MCF 10A (cell line): Measurements from ENCODE around the gene RGS11. TPM values are rescaled to one million over a fixed set of nuclear protein-coding genes. Genes with fewer than 3 reads are reported as not detected.

Source experiments
- BruUV-seq: library from RNA; stranded (reverse); fragments of 400-500 nt; replicated peaks from 2 replicates; lab custom pipeline; 2021; lab: Mats Ljungman, UMichigan
- CTCF ChIA-PET: fragments of 300-600 bp; sonication (Branson Sonifier 250); formaldehyde crosslinking; extraction: SDS; loops from one replicate; lab custom pipeline; 2021; ENCODE audit warnings: antibody characterized with exemption, inconsistent platforms; lab: Yijun Ruan, JAX
- POLR2A ChIA-PET: fragments of 300-600, 350-650 bp; sonication (Branson Sonifier 250); formaldehyde crosslinking; extraction: SDS; loops from one replicate; lab custom pipeline; 2020; ENCODE audit warnings: antibody characterized with exemption, inconsistent platforms; lab: Yijun Ruan, JAX
- DNase-seq: peaks from one replicate; pipeline ENCODE4 v3.0.0-alpha.2; 2018; ENCODE audit not compliant: unreplicated experiment
- H3K27ac Mint-ChIP-seq: one replicate; pipeline ENCODE4 v1.8.0; 2022; ENCODE audit warnings: mild to moderate bottlenecking, low read depth, mixed read lengths; ENCODE audit not compliant: unreplicated experiment
- H3K27me3 Mint-ChIP-seq: one replicate; pipeline ENCODE4 v1.8.0; 2022; ENCODE audit warnings: mixed read lengths; ENCODE audit not compliant: insufficient read depth, unreplicated experiment
- H3K36me3 Mint-ChIP-seq: one replicate; pipeline ENCODE4 v1.8.0; 2022; ENCODE audit warnings: mild to moderate bottlenecking, moderate library complexity, mixed read lengths; ENCODE audit not compliant: insufficient read depth, unreplicated experiment
- H3K4me1 Mint-ChIP-seq: one replicate; pipeline ENCODE4 v1.8.0; 2022; ENCODE audit warnings: mixed read lengths; ENCODE audit not compliant: insufficient read depth, unreplicated experiment
- H3K4me3 Mint-ChIP-seq: one replicate; pipeline ENCODE4 v1.8.0; 2022; ENCODE audit warnings: mild to moderate bottlenecking, moderate library complexity, mixed read lengths; ENCODE audit not compliant: unreplicated experiment
- H3K9me3 Mint-ChIP-seq: one replicate; pipeline ENCODE4 v1.8.0; 2022; ENCODE audit warnings: mixed read lengths; ENCODE audit not compliant: unreplicated experiment
- CTCF ChIP-seq: fragments of 200-600 bp; IDR thresholded peaks from one replicate; pipeline ENCODE4 v1.8.0; 2022; ENCODE audit warnings: antibody characterized with exemption, mild to moderate bottlenecking; ENCODE audit not compliant: unreplicated experiment
- intact Hi-C: fragments of 100-400 bp; cut with micrococcal nuclease; formaldehyde crosslinking; loops from 2 replicates; pipeline ENCODE4 v1.14.1; 2022
- total RNA-seq: library from RNA; stranded (reverse); gene quantifications from 2 replicates; pipeline ENCODE4 v1.2.3, GENCODE V29; 2022

Gene RGS11
- total RNA-seq, 1 experiment from 2014 or later: 1.7 TPM

GRCh38 chr16:309476-309875 is 33.7 kb upstream of the RGS11 start:
- H3K36me3 Mint-ChIP-seq: peaks cover 17% of the 10 kb centered on the region
- no peak overlapping the region for H3K4me3 Mint-ChIP-seq
- POLR2A ChIA-PET: no interaction called here
- no peak for TF ChIP-seq CTCF
- no peak overlapping the region for H3K27ac Mint-ChIP-seq
- no TSS peak for BruUV-seq
- CTCF ChIA-PET: no interaction called here
- no peaks in the 10 kb centered on the region for H3K9me3 Mint-ChIP-seq
- intact Hi-C loops: no loop called here
- H3K4me1 Mint-ChIP-seq: no peaks in the 10 kb centered on the region
- no peak for DNase-seq
- no peaks in the 10 kb centered on the region for H3K27me3 Mint-ChIP-seq

- no peaks in the 10 kb centered on the region for H3K27me3 Mint-ChIP-seq
- BruUV-seq: no TSS peak
- no peaks in the 10 kb centered on the region for H3K4me1 Mint-ChIP-seq
- no peak overlapping the region for H3K27ac Mint-ChIP-seq
- no peak for DNase-seq
- CTCF ChIA-PET: no interaction called here
- no peak for TF ChIP-seq CTCF
- intact Hi-C loops: no loop called here
- POLR2A ChIA-PET: no interaction called here
- peaks cover 32% of the 10 kb centered on the region for H3K36me3 Mint-ChIP-seq
- H3K9me3 Mint-ChIP-seq: no peaks in the 10 kb centered on the region
- no peak overlapping the region for H3K4me3 Mint-ChIP-seq
Measured at GRCh38 chr16:307691-308312, 32.1 kb upstream of the RGS11 start.

- H3K4me3 Mint-ChIP-seq: no peak overlapping the region
- H3K9me3 Mint-ChIP-seq: no peaks in the 10 kb centered on the region
- H3K36me3 Mint-ChIP-seq: peaks cover 26% of the 10 kb centered on the region
- no peak for TF ChIP-seq CTCF
- H3K27ac Mint-ChIP-seq: no peak overlapping the region
- no peaks in the 10 kb centered on the region for H3K4me1 Mint-ChIP-seq
- no peaks in the 10 kb centered on the region for H3K27me3 Mint-ChIP-seq
- no TSS peak for BruUV-seq
- ChIA-PET CTCF (no interaction called here), POLR2A (no interaction called here)
- no peak for DNase-seq
- intact Hi-C loops: no loop called here
Measured at GRCh38 chr16:306911-307370, 31.2 kb upstream of the RGS11 start.

GRCh38 chr16:305916-306626 is 30.3 kb upstream of the RGS11 start:
- ChIA-PET POLR2A (interaction anchor here (0.7 kb wide), 1 partner anchor 53 kb away, joined by 4 read pairs; no protein-coding TSS in a partner anchor), CTCF (no interaction called here)
- no peaks in the 10 kb centered on the region for H3K9me3 Mint-ChIP-seq
- DNase-seq: no peak
- no peak overlapping the region for H3K27ac Mint-ChIP-seq
- intact Hi-C loops: no loop called here
- no peak for TF ChIP-seq CTCF
- H3K36me3 Mint-ChIP-seq: peaks cover 32% of the 10 kb centered on the region
- BruUV-seq: no TSS peak
- H3K4me1 Mint-ChIP-seq: no peaks in the 10 kb centered on the region
- H3K27me3 Mint-ChIP-seq: no peaks in the 10 kb centered on the region
- H3K4me3 Mint-ChIP-seq: no peak overlapping the region
